ACC112 (cell line): ENCODE measurements around the gene CYBA.

Experiments used
- H2AFZ ChIP-seq: fragments of 200-600 bp; sonication (generic); one replicate; pipeline ENCODE4 v1.6.0; 2017; ENCODE audit warnings: antibody characterized with exemption, low read length; ENCODE audit not compliant: unreplicated experiment
- H3K27ac ChIP-seq: fragments of 200-600 bp; sonication (generic); 2 replicates; pipeline ENCODE4 v1.5.1; 2014; ENCODE audit warnings: low read depth, mild to moderate bottlenecking, antibody characterized with exemption, low read length, moderate library complexity
- H3K27me3 ChIP-seq: fragments of 200-600 bp; sonication (generic); 2 replicates; pipeline ENCODE4 v1.6.1; 2014; ENCODE audit warnings: mild to moderate bottlenecking, antibody characterized with exemption, low read length, moderate library complexity, mixed read lengths; ENCODE audit not compliant: insufficient read depth
- H3K36me3 ChIP-seq: fragments of 200-600 bp; sonication (generic); 2 replicates; pipeline ENCODE4 v1.6.1; 2016; ENCODE audit warnings: mild to moderate bottlenecking, antibody characterized with exemption, low read length, moderate library complexity, mixed read lengths; ENCODE audit not compliant: insufficient read depth
- H3K4me1 ChIP-seq: fragments of 200-600 bp; sonication (generic); one replicate; pipeline ENCODE4 v1.6.1; 2016; ENCODE audit warnings: low read length, mixed read lengths; ENCODE audit not compliant: insufficient read depth, unreplicated experiment, control insufficient read depth
- H3K4me3 ChIP-seq: fragments of 200-600 bp; sonication (generic); 2 replicates; pipeline ENCODE4 v1.5.1; 2014; ENCODE audit warnings: mild to moderate bottlenecking, low read depth, low read length
- H3K79me2 ChIP-seq: fragments of 200-600 bp; sonication (generic); one replicate; pipeline ENCODE4 v1.6.0; 2016; ENCODE audit warnings: low read length; ENCODE audit not compliant: control insufficient read depth, unreplicated experiment, insufficient read depth

Gene CYBA

DNA sequence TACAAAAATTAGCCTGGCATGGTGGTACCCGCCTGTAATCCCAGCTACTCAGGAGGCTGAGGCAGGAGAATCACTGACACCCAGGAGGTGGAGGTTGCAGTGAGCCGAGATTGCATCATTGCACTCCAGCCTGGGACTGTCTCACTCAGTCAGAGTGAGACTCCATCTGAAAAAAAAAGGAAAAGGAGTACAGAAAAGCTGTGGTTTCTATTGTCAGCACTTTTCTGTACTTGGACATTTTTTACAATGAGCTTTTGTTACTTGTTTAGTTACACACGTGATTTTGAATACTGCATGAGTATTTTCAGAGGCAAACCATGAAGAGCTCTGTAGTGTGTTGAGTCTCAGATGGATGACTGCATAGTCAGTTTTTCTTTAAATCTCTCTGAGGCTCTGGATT is 54.4 kb downstream of the CYBA start:
- H3K79me2 ChIP-seq = peaks cover 3% of the 10 kb centered on the region
- H2AFZ ChIP-seq = no peak overlapping the region
- H3K4me3 ChIP-seq = no peak overlapping the region
- no peak overlapping the region for H3K27ac ChIP-seq
- H3K36me3 ChIP-seq = peaks cover 25% of the 10 kb centered on the region; the same call in 1 of the 2 replicates
- no peaks in the 10 kb centered on the region for H3K27me3 ChIP-seq
- H3K4me1 ChIP-seq = no peaks in the 10 kb centered on the region

DNA sequence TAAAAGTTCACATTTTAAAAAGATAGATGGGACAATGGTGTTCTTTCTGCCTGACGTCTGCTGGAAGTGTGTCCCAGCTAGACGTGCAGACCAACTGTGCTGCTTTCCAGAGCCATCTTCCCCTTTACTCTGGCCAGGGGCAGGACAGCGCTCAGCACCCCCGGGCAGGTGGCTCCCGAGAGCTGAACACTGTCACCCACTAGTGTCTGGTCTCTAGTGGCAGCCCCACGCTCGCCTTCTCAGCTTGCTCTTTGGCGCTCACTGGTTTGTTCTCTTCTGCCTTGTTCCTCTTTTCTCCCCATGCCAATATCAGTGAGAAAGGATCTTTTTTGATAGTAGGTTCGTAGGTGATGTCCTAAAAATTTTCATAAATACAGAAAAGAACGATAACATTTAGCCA is 54.9 kb downstream of the CYBA start:
- no peak overlapping the region for H2AFZ ChIP-seq
- peaks cover 3% of the 10 kb centered on the region for H3K79me2 ChIP-seq
- H3K36me3 ChIP-seq = peaks cover 24% of the 10 kb centered on the region; the same call in 1 of the 2 replicates
- H3K27me3 ChIP-seq = no peaks in the 10 kb centered on the region
- H3K4me1 ChIP-seq = no peaks in the 10 kb centered on the region
- H3K27ac ChIP-seq = no peak overlapping the region
- no peak overlapping the region for H3K4me3 ChIP-seq

DNA sequence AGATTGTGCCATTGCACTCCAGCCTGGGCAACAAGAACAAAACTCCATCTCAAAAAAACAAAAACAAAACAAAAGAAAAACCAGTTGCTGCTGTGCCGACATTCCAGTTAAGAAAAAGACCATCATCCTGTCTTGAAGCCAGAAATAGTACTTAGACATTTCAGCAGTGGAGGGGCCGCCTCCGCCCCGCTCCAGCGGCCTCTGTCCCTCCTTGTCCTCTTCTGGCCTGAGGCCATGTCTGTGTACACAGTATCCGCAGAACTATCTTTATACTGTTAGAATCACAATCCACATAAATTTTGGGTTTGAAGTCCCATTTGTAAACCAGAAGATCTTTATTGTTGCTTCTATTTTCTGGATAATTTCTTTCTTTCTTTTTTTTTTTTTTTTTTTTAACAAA is 55.8 kb downstream of the CYBA start:
- H3K4me3 ChIP-seq = no peak overlapping the region
- no peak overlapping the region for H2AFZ ChIP-seq
- H3K79me2 ChIP-seq = peaks cover 3% of the 10 kb centered on the region
- H3K27ac ChIP-seq = no peak overlapping the region
- peaks cover 17% of the 10 kb centered on the region; the same call in 1 of the 2 replicates for H3K36me3 ChIP-seq
- no peaks in the 10 kb centered on the region for H3K4me1 ChIP-seq
- no peaks in the 10 kb centered on the region for H3K27me3 ChIP-seq

DNA sequence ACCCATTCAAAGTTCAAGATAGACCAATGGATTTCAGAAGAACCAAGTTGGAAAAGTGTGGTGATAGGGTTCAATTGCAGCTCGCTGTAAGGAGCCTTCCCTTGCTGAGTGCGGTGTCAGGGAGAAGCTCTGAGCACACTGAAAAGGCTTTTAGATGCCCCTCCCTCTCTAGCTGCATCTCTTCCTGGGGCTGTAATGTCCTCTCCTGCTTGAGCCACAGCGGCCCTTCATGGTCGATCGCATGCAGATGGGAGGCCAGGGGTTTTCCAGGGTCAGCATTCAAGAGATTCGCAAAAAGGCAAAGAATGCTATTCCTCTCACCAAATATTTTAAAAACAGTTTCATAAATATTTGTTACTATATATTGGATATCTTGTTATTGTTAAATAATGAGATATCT is 56.9 kb downstream of the CYBA start:
- H2AFZ ChIP-seq = no peak overlapping the region
- H3K4me1 ChIP-seq = no peaks in the 10 kb centered on the region
- peaks cover 6% of the 10 kb centered on the region; the same call in 1 of the 2 replicates for H3K36me3 ChIP-seq
- H3K27me3 ChIP-seq = no peaks in the 10 kb centered on the region
- no peak overlapping the region for H3K4me3 ChIP-seq
- no peak overlapping the region for H3K27ac ChIP-seq
- H3K79me2 ChIP-seq = peaks cover 3% of the 10 kb centered on the region

DNA sequence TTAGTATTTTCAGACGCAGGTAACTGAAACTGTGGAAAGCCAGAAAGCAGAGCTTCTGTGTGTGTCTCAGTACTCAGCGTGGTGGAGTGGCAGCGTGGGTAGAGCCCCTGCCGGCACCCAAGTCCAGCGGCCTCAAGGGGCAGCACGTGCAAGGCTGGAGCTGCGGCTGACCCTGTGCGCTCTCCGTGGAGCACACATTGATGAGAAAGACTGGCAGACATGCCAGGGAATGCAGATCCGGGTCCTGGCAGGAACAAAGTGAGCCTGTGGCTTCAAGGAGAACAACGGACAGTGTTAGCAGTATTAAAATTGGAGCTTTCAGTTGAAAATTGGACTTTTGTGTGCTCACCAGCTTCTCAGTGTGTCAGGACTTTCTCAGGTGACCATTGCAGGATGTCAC is 57.4 kb downstream of the CYBA start:
- H3K4me1 ChIP-seq = no peaks in the 10 kb centered on the region
- H3K36me3 ChIP-seq = peaks cover 6% of the 10 kb centered on the region; the same call in 1 of the 2 replicates
- no peak overlapping the region for H3K4me3 ChIP-seq
- peaks cover 3% of the 10 kb centered on the region for H3K79me2 ChIP-seq
- H3K27me3 ChIP-seq = no peaks in the 10 kb centered on the region
- H2AFZ ChIP-seq = no peak overlapping the region
- H3K27ac ChIP-seq = no peak overlapping the region
